CD4-positive, alpha-beta T cell treated with Interleukin-1 beta for 1 hour (primary cell): ENCODE results near the gene CASD1.

Experiments
- DNase-seq, 2 donors: peaks; one replicate each; pipeline ENCODE4 v3.0.0-alpha.2; 2020 to 2022

The CASD1 gene

DNA sequence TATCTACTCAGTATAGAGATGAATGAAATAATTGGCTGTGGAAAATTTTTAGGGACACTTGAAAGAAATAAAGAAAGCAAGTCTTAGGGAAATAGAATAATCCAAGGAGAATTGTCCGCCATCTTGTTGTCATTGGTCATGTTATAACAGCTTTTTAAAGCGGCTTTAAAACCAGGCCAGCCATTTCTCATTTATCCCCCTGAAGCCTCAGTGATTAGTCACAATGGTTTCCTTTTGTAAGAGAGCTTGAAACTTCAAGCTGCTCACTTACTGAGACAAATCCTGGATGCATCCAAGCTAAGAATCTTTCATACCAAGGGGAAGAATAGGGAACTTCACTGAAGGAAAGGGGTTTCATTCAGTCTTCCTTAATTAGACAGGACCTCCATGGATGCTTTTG lies 78.5 kb downstream of the CASD1 start:
- no peak for DNase-seq

DNA sequence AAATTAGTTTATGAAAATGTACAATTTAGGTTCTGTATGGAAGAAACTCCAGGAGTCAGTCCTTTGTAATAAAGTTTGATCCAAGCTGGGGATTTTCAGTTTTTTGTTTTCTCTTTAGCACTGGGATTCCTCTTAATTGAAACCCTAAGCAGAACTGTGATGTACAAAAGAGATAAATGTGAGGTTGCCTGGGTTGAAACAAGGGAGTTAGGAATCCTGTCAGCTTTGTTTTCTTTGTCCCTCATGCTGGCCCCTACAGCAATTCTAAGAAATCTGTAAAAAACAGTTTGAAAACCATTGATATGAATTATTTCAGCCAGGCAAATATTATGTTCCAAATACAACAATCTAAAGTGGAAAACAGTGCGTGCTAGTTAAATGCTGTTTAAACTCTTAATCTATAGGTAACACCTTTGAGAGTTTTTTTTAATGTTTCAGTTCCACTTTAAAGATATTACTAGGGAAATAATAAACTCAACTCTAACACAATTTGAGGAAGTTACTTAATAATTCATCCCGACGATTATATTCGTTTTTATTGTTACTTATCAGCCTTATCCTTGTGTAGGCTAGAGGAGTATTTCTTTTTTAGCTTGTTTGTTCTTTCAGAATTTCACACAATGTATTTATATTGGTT lies 81.0 kb downstream of the CASD1 start:
- DNase-seq = no peak

DNA sequence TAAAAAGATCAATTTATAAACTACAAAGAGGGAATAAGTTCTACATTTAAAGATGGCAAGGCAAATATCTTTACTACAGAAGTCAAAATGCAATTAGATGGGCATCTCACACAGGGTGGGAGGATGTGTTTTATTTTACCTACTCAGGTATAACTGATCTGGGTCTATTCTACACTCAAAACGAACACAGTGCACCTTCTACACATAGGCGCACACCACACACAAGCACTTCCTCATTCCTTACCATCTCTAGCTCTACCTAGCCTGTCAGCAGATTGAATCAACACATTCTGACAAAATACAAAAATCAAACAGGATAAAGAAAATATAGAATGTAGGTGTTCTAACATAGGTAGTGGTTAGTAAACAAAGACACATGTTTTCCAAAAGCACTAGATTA lies 81.6 kb downstream of the CASD1 start:
- DNase-seq = no peak

DNA sequence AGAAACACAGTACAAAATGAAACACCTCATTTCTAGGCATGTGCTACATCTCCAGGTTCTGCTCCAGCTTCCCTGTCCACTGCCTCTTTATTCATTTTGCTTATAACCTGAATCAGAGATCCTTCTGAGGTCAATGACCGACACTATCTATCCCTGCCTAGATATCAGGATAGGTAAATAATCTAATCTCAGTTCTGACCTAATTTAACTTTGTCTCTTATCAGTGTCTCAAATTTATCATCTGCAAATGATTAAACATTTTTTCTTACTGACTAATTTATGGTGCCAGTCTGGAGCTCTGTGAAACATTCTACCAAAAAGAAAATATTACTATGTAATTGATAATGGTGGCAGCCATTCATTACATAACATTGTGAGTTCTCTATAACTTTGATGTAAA lies 85.3 kb downstream of the CASD1 start:
- no peak for DNase-seq

DNA sequence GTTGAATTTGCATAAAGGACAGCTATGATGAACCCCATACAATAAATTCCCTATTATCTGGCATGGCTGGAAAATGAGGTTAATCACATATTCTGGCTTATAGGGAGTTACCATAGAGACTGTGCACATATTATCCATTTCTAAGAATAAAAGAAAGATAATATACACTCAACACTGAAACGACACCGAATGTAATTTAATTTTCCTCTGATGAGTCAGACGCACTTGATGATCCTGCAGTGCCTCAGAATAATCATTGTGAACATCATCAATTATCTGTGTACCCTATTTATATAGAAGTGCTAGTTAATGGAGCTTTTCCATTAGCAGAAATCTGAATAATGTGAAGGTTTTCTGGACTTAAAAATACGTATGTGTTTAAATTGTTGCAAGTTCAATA lies 86.1 kb downstream of the CASD1 start:
- DNase-seq = no peak

DNA sequence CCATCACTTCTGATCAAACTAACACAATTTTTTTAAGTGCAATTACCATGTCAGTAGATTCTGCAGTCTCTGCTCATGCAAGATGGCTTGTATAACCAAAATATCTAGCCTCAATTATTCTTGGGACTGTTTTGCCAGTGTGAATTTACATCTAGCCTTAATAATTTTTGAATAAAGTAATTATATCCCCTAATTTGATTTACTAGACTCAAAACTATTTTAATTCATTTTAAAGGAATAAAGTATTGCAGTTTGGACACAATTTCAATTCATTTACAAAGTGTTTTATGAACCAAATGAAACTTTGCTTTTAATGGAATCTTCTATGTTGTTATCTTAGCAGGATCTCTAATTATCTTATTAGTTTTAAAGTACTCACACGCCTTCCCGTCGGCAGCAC lies 90.7 kb downstream of the CASD1 start:
- no peak for DNase-seq

DNA sequence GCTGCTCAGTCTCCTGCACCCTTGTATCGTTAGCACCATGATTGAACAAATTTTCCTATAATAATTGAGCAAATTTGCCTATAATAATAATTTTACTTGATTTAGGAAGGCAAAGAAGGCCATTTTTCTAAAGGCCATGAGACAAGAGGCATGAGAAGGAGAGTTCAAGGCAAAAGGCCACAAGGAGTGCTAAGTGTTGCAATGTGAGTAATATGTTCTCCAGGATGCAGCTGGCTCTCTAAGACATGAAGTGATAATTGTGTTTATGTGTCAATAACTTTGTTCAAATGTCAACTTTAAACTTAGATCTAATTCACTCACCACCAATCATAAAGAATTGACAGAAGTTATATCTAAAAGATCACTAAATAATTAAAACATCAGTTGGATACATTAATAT lies 92.6 kb downstream of the CASD1 start:
- no peak for DNase-seq

DNA sequence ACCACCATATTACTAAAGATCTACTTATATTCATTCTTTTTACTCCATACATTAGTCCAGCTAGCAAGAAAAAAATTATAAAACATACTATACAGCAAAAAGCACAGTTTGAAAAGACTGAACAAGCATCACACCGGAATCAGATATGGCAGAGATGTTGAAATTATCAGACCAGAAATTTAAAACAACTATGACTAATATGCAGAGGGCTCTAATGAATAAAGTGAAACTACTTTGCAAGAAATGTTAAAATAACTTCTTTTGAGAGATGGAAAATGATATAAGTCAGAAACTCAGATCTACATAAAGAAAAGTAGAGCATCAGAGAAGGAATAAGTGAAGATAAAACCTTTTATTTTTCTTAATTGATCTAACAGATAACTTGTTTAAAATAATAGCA lies 95.4 kb downstream of the CASD1 start:
- no peak for DNase-seq
